Duodenal mucosa (tissue), 2 donors: Measurements from ENCODE around the gene ZMYM2.

Source experiments
- H3K27ac ChIP-seq: one replicate; pipeline ENCODE4 v1.7.0; 2013; ENCODE audit warnings: low read depth, low read length
- H3K27me3 ChIP-seq, 2 donors: one replicate each; pipeline ENCODE4 v1.7.0; 2013; ENCODE audit warnings: low read length in 2 of 2, control low read depth in 1 of 2; ENCODE audit not compliant: insufficient read depth in 2 of 2, control insufficient read depth in 1 of 2
- H3K36me3 ChIP-seq, 2 donors: one replicate each; pipeline ENCODE4 v1.7.0; 2013; ENCODE audit warnings: low read length in 2 of 2, control low read depth in 1 of 2; ENCODE audit not compliant: insufficient read depth in 2 of 2, control insufficient read depth in 1 of 2
- H3K4me1 ChIP-seq, 2 donors: one replicate each; pipeline ENCODE4 v1.7.0; 2013; ENCODE audit warnings: low read length in 2 of 2, control low read depth in 1 of 2; ENCODE audit not compliant: insufficient read depth in 2 of 2, control insufficient read depth in 1 of 2
- H3K4me3 ChIP-seq, 2 donors: one replicate each; pipeline ENCODE4 v1.7.0; 2013; ENCODE audit warnings: low read length in 2 of 2, low read depth in 1 of 2
- H3K9ac ChIP-seq, 2 donors: one replicate each; pipeline ENCODE4 v1.7.0; 2013; ENCODE audit warnings: low read length in 2 of 2, low read depth in 1 of 2
- H3K9me3 ChIP-seq, 2 donors: one replicate each; pipeline ENCODE4 v1.7.0; 2013; ENCODE audit warnings: low read length in 2 of 2, control low read depth in 1 of 2; ENCODE audit not compliant: control insufficient read depth in 1 of 2

The ZMYM2 gene

GRCh38 chr13:19984430-19985218 is 26.1 kb downstream of the ZMYM2 start:
- no peaks in the 10 kb centered on the region for H3K27me3 ChIP-seq
- no peak overlapping the region for H3K27ac ChIP-seq
- H3K4me1 ChIP-seq: peaks cover 4 to 5% of the 10 kb centered on the region in 2 donors
- H3K4me3 ChIP-seq: no peak overlapping the region
- H3K9me3 ChIP-seq: no peaks in the 10 kb centered on the region
- peaks cover 1 to 2% of the 10 kb centered on the region in 2 donors for H3K36me3 ChIP-seq
- no peak overlapping the region for H3K9ac ChIP-seq

- Histone ChIP-seq H3K27me3 (no peaks in the 10 kb centered on the region), H3K27ac (no peak overlapping the region), H3K9me3 (no peaks in the 10 kb centered on the region), H3K4me3 (no peak overlapping the region), H3K4me1 (peaks cover 4 to 5% of the 10 kb centered on the region in 2 donors), H3K36me3 (no peaks in the 10 kb centered on the region), H3K9ac (no peak overlapping the region)
Measured at GRCh38 chr13:19985219-19985556, 26.7 kb downstream of the ZMYM2 start.

- H3K27ac ChIP-seq: no peak overlapping the region
Measured at GRCh38 chr13:19991531-19991930, 33.0 kb downstream of the ZMYM2 start.

DNA sequence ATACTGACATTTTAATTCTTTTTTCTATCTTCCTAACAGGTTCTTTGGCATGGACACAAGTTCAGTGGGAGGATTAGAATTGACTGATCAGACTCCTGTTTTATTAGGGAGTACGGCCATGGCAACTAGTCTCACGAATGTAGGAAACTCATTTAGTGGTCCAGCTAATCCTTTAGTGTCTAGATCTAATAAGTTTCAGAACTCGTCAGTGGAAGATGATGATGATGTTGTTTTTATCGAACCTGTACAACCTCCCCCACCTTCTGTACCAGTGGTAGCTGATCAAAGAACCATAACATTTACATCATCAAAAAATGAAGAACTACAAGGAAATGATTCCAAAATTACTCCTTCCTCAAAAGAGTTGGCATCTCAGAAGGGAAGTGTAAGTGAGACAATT is 34.5 kb downstream of the ZMYM2 start:
- H3K9me3 ChIP-seq: no peaks in the 10 kb centered on the region

More at GRCh38 chr13:19991531-19991930, 33.0 kb downstream of the ZMYM2 start:
- Histone ChIP-seq H3K36me3 (peaks cover 18 to 24% of the 10 kb centered on the region in 2 donors), H3K4me1 (no peaks in the 10 kb centered on the region), H3K4me3 (no peak overlapping the region), H3K9ac (no peak overlapping the region), H3K9me3 (no peaks in the 10 kb centered on the region), H3K27me3 (no peaks in the 10 kb centered on the region)

DNA sequence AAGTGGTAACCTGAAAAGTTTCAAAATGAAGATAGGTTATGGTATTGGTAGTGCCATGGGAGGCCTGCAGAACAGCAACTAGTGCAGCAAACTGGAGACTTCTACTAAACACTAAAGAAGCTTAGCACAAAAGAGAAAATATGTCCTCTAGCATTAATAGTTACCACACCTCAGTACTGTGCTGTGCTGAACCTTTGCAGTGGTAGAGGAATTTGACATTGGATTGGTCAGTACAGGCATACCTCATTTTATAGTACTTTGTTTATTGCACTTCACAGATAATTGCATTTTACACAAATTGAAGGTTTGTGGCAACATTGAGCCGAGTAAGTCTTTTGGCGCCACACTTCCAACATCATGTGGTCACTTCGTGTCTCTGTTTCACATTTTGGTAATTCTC is 40.4 kb downstream of the ZMYM2 start:
- Histone ChIP-seq H3K27me3 (no peaks in the 10 kb centered on the region), H3K36me3 (peaks cover 17 to 25% of the 10 kb centered on the region in 2 donors), H3K9me3 (no peaks in the 10 kb centered on the region), H3K27ac (no peak overlapping the region), H3K9ac (no peak overlapping the region), H3K4me1 (no peaks in the 10 kb centered on the region), H3K4me3 (no peak overlapping the region)

More for the DNA sequence above, 34.5 kb downstream of the ZMYM2 start:
- no peaks in the 10 kb centered on the region for H3K4me1 ChIP-seq
- no peak overlapping the region for H3K9ac ChIP-seq
- H3K27me3 ChIP-seq: no peaks in the 10 kb centered on the region
- H3K4me3 ChIP-seq: no peak overlapping the region
- no peak overlapping the region for H3K27ac ChIP-seq
- H3K36me3 ChIP-seq: peaks cover 19 to 24% of the 10 kb centered on the region in 2 donors

DNA sequence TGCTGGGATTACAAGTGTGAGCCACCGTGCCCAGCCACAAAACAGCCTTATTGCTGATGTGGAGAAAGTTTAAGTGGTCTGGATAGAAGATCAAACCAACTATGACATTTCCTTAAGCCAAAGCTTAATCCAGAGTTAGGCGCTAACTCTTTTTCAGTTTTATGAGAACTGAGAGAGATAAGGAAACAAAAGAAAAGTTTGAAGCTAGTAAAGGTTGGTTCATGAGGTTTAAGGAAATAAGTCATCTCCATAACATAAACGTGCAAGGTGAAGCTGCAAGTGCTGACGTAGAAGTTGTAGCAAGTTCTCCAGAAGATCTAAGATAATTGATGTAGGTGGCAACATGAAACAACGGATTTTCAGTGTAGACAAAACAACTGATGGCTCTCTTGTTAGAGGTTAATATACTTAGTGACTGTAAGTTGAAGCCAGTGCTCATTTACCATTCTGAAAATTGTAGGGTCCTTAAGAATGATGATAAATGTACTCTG is 41.6 kb downstream of the ZMYM2 start:
- H3K9me3 ChIP-seq: no peaks in the 10 kb centered on the region
- H3K4me3 ChIP-seq: no peak overlapping the region
- no peak overlapping the region for H3K27ac ChIP-seq
- no peak overlapping the region for H3K9ac ChIP-seq
- peaks cover 18 to 19% of the 10 kb centered on the region in 2 donors for H3K36me3 ChIP-seq
- H3K4me1 ChIP-seq: no peaks in the 10 kb centered on the region
- H3K27me3 ChIP-seq: no peaks in the 10 kb centered on the region

GRCh38 chr13:20001366-20002190 is 43.1 kb downstream of the ZMYM2 start:
- Histone ChIP-seq H3K9ac (no peak overlapping the region), H3K4me3 (no peak overlapping the region), H3K27ac (no peak overlapping the region), H3K4me1 (no peaks in the 10 kb centered on the region), H3K27me3 (no peaks in the 10 kb centered on the region), H3K36me3 (peaks cover 16 to 22% of the 10 kb centered on the region in 2 donors), H3K9me3 (no peaks in the 10 kb centered on the region)

GRCh38 chr13:20002787-20003186 is 44.3 kb downstream of the ZMYM2 start:
- Histone ChIP-seq H3K9me3 (no peaks in the 10 kb centered on the region), H3K27me3 (no peaks in the 10 kb centered on the region)

DNA sequence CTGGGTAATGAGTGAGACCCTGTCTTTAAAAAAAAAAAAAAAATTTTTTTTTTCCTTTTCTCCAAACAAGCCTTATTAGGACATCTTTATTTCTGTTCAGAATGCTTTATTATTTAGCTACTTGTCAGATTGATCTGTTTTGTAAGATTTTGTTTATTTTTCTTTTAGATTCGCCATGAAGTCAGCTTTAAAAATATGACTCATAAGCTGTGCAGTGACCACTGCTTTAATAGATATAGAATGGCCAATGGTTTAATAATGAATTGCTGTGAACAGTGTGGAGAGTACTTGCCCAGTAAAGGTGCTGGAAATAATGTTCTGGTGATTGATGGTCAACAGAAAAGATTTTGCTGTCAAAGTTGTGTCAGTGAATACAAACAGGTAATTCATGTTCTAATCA is 47.7 kb downstream of the ZMYM2 start:
- Histone ChIP-seq H3K4me1 (no peaks in the 10 kb centered on the region), H3K27ac (no peak overlapping the region), H3K36me3 (peaks cover 15 to 51% of the 10 kb centered on the region in 2 donors)

More at GRCh38 chr13:20002787-20003186, 44.3 kb downstream of the ZMYM2 start:
- Histone ChIP-seq H3K36me3 (peaks cover 19 to 34% of the 10 kb centered on the region in 2 donors), H3K4me3 (no peak overlapping the region), H3K4me1 (no peaks in the 10 kb centered on the region), H3K9ac (no peak overlapping the region), H3K27ac (no peak overlapping the region)

DNA sequence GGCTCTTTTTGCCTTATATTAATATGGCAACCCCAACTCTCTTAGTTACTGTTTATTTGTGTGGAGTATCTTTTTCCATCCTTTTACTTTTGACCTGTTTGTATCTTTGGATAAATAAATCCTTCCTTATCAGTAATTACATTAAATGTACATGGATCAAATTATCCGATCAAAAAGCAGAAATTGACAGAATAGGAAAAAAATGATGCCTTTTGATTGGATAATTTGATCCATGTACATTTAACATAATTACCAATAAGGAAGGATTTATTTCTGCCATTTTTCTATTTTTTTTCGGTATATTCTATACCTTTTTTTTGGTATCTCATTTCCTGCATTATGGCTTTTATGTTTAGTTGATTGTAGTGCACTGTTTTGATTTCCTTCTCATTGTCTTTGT is 57.2 kb downstream of the ZMYM2 start:
- Histone ChIP-seq H3K4me1 (no peaks in the 10 kb centered on the region), H3K4me3 (no peak overlapping the region), H3K27ac (no peak overlapping the region), H3K36me3 (peaks cover 7 to 16% of the 10 kb centered on the region in 2 donors), H3K27me3 (no peaks in the 10 kb centered on the region), H3K9ac (no peak overlapping the region), H3K9me3 (peaks cover 0 to 17% of the 10 kb centered on the region in 2 donors)

More for the DNA sequence above, 47.7 kb downstream of the ZMYM2 start:
- Histone ChIP-seq H3K9me3 (no peaks in the 10 kb centered on the region), H3K4me3 (no peak overlapping the region), H3K9ac (no peak overlapping the region), H3K27me3 (no peaks in the 10 kb centered on the region)
